Measurements from ENCODE around the gene KRTAP12-2. TPM values are rescaled to one million over a fixed set of nuclear protein-coding genes. Genes with fewer than 3 reads are reported as not detected.
"Not testable (repeated sequence)": the region's sequence is repeated elsewhere in the genome, so short reads cannot be mapped to it uniquely, and the experiment has no call there.

KRTAP12-2 gene
- total RNA-seq, 1 experiment from 2014 or later, result not detected

DNA sequence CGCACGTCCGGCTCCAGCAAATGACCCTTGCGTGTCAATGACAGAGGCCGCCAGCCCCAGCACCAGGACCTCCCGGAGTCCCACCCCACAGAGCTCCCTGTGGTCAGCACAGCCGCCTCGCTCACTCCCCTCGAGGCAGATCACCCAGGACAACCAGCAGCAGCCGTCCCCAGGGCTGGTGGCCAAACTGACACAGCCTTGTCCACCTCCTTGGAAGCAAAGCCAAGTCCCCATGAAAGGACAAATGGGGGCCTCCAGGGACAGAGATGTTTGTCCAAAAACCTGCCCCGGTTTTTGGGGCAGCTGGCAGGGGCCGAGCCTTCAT is 27.4 kb downstream of the KRTAP12-2 start:
- H3K36me3 ChIP-seq, result no peaks in the 10 kb centered on the region
- no peak for DNase-seq
- H3K27me3 ChIP-seq, result no peaks in the 10 kb centered on the region
- no peak overlapping the region for H3K4me3 ChIP-seq
- no peak overlapping the region for H3K27ac ChIP-seq
- no peaks in the 10 kb centered on the region; the same call in none of the 2 replicates for H3K9me3 ChIP-seq (replicated peaks)
- H3K4me1 ChIP-seq, result no peaks in the 10 kb centered on the region

DNA sequence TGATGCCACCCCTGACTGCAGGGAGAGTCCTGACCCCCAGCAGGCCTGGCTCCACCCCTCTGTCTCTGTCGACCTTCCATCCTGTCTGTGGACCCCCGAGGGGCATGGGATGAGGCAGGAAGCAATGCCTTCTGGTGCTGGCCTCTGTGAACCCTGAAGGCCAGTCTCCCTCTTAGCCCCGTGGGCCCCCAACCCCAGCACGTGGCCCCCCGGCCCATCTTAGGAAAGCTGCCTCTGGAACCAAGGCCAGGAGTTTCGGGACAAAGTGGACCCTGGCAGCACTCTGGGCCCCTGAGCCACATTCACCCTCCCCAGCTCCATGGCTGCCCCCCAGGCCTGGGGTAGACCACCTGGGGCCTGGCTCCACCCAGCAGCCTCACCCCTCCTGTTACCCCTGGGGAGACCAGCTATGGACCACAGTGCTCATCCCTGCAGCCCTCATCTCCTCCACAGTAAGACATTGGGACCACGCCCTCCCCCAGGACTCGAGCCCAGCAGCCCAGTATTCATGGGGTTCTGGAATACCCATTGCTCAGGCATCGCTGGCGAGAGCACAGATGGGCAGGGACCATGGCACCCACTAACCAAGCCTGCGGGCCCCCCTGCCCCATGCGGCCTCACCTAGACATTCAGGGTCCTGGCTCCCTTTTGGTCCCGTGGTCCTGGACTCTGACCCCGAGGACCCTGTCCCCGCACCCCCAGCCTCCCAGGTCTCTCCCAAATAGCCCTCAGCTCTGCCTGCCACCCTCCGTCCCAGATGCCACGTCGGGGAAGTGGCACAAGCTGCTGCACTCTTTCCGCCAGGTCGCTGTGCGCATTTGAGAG is 28.0 kb downstream of the KRTAP12-2 start:
- not testable (repeated sequence) for H3K27ac ChIP-seq; H3K9me3 ChIP-seq (replicated peaks); H3K27me3 ChIP-seq; H3K36me3 ChIP-seq; H3K4me3 ChIP-seq; DNase-seq; H3K4me1 ChIP-seq

DNA sequence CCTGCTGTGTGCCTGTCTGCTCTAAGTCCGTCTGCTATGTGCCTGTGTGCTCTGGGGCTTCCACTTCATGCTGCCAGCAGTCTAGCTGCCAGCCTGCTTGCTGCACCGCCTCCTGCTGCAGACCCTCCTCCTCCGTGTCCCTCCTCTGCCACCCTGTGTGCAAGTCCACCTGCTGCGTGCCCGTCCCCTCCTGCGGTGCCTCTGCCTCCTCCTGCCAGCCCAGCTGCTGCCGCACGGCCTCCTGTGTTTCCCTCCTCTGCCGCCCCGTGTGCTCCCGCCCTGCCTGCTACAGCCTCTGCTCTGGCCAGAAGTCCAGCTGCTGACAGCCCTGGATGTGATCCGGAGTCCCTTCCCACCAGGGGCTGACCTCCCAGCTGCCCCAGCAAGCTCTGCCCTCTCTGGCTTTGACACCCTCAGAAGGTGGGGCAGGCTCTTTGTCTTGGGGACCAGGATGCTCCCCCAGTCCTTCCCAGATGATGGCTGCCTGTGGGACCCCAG is 28.8 kb downstream of the KRTAP12-2 start:
- not testable (repeated sequence) for H3K9me3 ChIP-seq (replicated peaks); H3K27me3 ChIP-seq; DNase-seq

GRCh38 chr21:44637018-44637850 is 29.5 kb downstream of the KRTAP12-2 start, which contains the start of gene KRTAP10-10:
KRTAP10-10 (plus strand) TSS chr21:44637356; CDS start chr21:44637418, 62 bp downstream.
- no peak within 1 kb of the TSS for H3K4me3 ChIP-seq
- no peaks in the 10 kb centered on the region; the same call in 1 of the 2 replicates for H3K9me3 ChIP-seq (replicated peaks)
- H3K36me3 ChIP-seq, result no peaks in the 10 kb centered on the region
- no peaks in the 10 kb centered on the region for H3K27me3 ChIP-seq
- no peak within 1 kb of the TSS for H3K27ac ChIP-seq
- no peaks in the 10 kb centered on the region for H3K4me1 ChIP-seq
- no peak for DNase-seq

More for the DNA sequence above, 28.8 kb downstream of the KRTAP12-2 start:
- not testable (repeated sequence) for H3K4me1 ChIP-seq, H3K36me3 ChIP-seq, H3K4me3 ChIP-seq, H3K27ac ChIP-seq

- H3K9me3 ChIP-seq (replicated peaks), result no peaks in the 10 kb centered on the region; the same call in 1 of the 2 replicates
- H3K4me1 ChIP-seq, result no peaks in the 10 kb centered on the region
- H3K27me3 ChIP-seq, result no peaks in the 10 kb centered on the region
- H3K27ac ChIP-seq, result no peak overlapping the region
- no peak for DNase-seq
- no peak overlapping the region for H3K4me3 ChIP-seq
- H3K36me3 ChIP-seq, result no peaks in the 10 kb centered on the region
Observed at GRCh38 chr21:44636209-44637017, 30.3 kb downstream of the KRTAP12-2 start.

- Histone ChIP-seq H3K4me1 (no peaks in the 10 kb centered on the region), H3K27me3 (no peaks in the 10 kb centered on the region), H3K27ac (no peak overlapping the region), H3K36me3 (no peaks in the 10 kb centered on the region), H3K9me3 (replicated peaks) (no peaks in the 10 kb centered on the region; the same call in 1 of the 2 replicates), H3K4me3 (no peak overlapping the region)
- DNase-seq, result no peak
Observed at GRCh38 chr21:44632067-44632466, 34.7 kb downstream of the KRTAP12-2 start.

- DNase-seq, result no peak
- Histone ChIP-seq H3K4me3 (no peak overlapping the region), H3K27ac (no peak overlapping the region)
Observed at GRCh38 chr21:44630440-44630839, 36.3 kb downstream of the KRTAP12-2 start.

GRCh38 chr21:44628707-44629391 is 37.9 kb downstream of the KRTAP12-2 start:
- Histone ChIP-seq H3K36me3 (no peaks in the 10 kb centered on the region), H3K9me3 (replicated peaks) (peaks cover 3% of the 10 kb centered on the region; the same call in 1 of the 2 replicates), H3K4me3 (no peak overlapping the region), H3K27ac (no peak overlapping the region), H3K4me1 (no peaks in the 10 kb centered on the region), H3K27me3 (no peaks in the 10 kb centered on the region)
- DNase-seq, result no peak

More at GRCh38 chr21:44630440-44630839, 36.3 kb downstream of the KRTAP12-2 start:
- H3K27me3 ChIP-seq, result no peaks in the 10 kb centered on the region
- no peaks in the 10 kb centered on the region; the same call in 1 of the 2 replicates for H3K9me3 ChIP-seq (replicated peaks)
- no peaks in the 10 kb centered on the region for H3K4me1 ChIP-seq
- no peaks in the 10 kb centered on the region for H3K36me3 ChIP-seq

GRCh38 chr21:44627831-44628233 is 38.9 kb downstream of the KRTAP12-2 start:
- H3K36me3 ChIP-seq; H3K9me3 ChIP-seq (replicated peaks); H3K4me3 ChIP-seq; H3K27me3 ChIP-seq; DNase-seq; H3K4me1 ChIP-seq; H3K27ac ChIP-seq: not testable (repeated sequence)

- H3K4me3 ChIP-seq; H3K27ac ChIP-seq; DNase-seq; H3K4me1 ChIP-seq; H3K36me3 ChIP-seq; H3K27me3 ChIP-seq; H3K9me3 ChIP-seq (replicated peaks): not testable (repeated sequence)
Observed at GRCh38 chr21:44627181-44627822, 39.4 kb downstream of the KRTAP12-2 start.

DNA sequence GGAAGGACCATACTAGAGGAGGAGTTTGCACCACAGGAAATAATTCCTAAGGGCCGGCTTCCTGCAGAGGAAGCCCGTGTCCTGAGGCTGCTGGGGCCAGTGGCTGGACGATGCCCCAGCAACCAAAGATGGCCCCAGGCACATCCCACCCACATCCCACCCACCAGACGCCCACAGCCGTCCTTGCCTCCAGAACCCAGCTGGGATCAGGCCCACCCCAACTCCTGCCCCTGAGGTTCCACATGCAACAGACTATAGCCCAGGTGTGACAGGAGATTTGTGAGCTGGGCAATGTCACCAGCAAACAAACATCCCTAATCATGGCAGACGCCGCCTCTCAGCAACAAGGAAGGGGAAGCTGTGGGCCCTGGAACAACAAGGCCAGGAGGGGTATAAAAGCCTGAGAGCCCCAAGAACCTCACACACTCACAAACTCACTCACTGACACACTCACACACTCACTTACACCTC is 40.0 kb downstream of the KRTAP12-2 start, which contains the start of gene KRTAP10-9:
TSS of gene KRTAP10-9 (plus strand) at position 421 of the 471 bp plus-strand sequence. CDS start 79 bp downstream, outside the sequence.
- no peaks in the 10 kb centered on the region for H3K27me3 ChIP-seq
- 0 out of 2 replicates have a peak, but pooled peaks cover 3% of the 10 kb centered on the region for H3K9me3 ChIP-seq (replicated peaks)
- no peaks in the 10 kb centered on the region for H3K4me1 ChIP-seq
- no peaks in the 10 kb centered on the region for H3K36me3 ChIP-seq
- H3K4me3 ChIP-seq, result no peak within 1 kb of the TSS
- DNase-seq, result no peak
- H3K27ac ChIP-seq, result no peak within 1 kb of the TSS

GRCh38 chr21:44626262-44626661 is 40.5 kb downstream of the KRTAP12-2 start:
- H3K4me1 ChIP-seq, result no peaks in the 10 kb centered on the region
- no peaks in the 10 kb centered on the region for H3K36me3 ChIP-seq
- H3K27ac ChIP-seq, result no peak overlapping the region
- no peak for DNase-seq
- H3K9me3 ChIP-seq (replicated peaks), result 0 out of 2 replicates have a peak, but pooled peaks cover 3% of the 10 kb centered on the region
- H3K4me3 ChIP-seq, result no peak overlapping the region
- no peaks in the 10 kb centered on the region for H3K27me3 ChIP-seq

DNA sequence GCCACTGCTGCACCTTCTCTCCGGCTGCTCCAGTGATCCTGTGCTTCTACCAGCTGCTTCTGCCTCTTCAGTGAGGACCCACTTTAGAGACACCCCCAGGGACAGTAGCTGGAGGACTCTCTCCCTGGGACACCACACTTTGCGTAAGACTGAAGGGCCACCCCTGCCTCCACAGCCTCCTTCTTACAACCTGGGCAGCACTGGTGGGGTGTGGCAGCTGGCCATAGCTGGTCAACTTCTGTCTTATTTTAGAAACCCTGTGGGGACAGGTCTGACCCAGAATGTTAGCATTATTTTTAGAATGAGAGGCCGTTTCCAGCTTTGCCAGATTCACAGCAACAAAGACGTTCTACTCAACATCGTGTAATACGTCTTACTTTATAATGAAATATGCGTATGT is 41.0 kb downstream of the KRTAP12-2 start:
- Histone ChIP-seq H3K27ac (no peak overlapping the region), H3K9me3 (replicated peaks) (0 out of 2 replicates have a peak, but pooled peaks cover 3% of the 10 kb centered on the region), H3K36me3 (no peaks in the 10 kb centered on the region), H3K4me1 (no peaks in the 10 kb centered on the region), H3K27me3 (no peaks in the 10 kb centered on the region), H3K4me3 (no peak overlapping the region)
- DNase-seq, result no peak

All from SJCRH30 (cell line).